Neural cell (in vitro differentiated cells): ENCODE results near the gene EPS15. TPM values are rescaled to one million over a fixed set of nuclear protein-coding genes. Genes with fewer than 3 reads are reported as not detected.

Experiments used
- H2AFZ ChIP-seq: fragments of 200-600, 300-800 bp; sonication (generic), shearing (Covaris generic); 2 replicates; pipeline ENCODE4 v1.6.0; 2014; ENCODE audit warnings: low read depth, mild to moderate bottlenecking, antibody characterized with exemption, low read length, moderate library complexity
- H3F3A ChIP-seq: fragments of 200-600 bp; shearing (Covaris generic); 2 replicates; pipeline ENCODE4 v1.6.1; 2016; ENCODE audit warnings: mild to moderate bottlenecking, moderate library complexity, mixed read lengths, antibody characterized with exemption, low read length; ENCODE audit not compliant: insufficient read depth, poor library complexity, severe bottlenecking
- H3K27ac ChIP-seq: fragments of 200-600, 300-800 bp; sonication (generic), shearing (Covaris generic); 2 replicates; pipeline ENCODE4 v1.5.1; 2014; ENCODE audit warnings: mild to moderate bottlenecking, low read length, moderate library complexity
- H3K27me3 ChIP-seq: fragments of 300-800, 200-600 bp; sonication (generic), shearing (Covaris generic); 2 replicates; pipeline ENCODE4 v1.6.0; 2014; ENCODE audit warnings: mild to moderate bottlenecking, low read depth, low read length, moderate library complexity; ENCODE audit not compliant: insufficient read depth
- H3K36me3 ChIP-seq: fragments of 300-800, 200-600 bp; sonication (generic), shearing (Covaris generic); 2 replicates; pipeline ENCODE4 v1.5.1; 2014; ENCODE audit warnings: mild to moderate bottlenecking, antibody characterized with exemption, low read length, moderate library complexity; ENCODE audit not compliant: insufficient read depth
- H3K4me2 ChIP-seq: fragments of 300-800, 200-600 bp; sonication (generic), shearing (Covaris generic); 2 replicates; pipeline ENCODE4 v1.6.0; 2014; ENCODE audit warnings: mild to moderate bottlenecking, low read length
- H3K4me3 ChIP-seq: fragments of 300-800, 200-600 bp; sonication (generic), shearing (Covaris generic); 2 replicates; pipeline ENCODE4 v1.5.1; 2014; ENCODE audit warnings: mild to moderate bottlenecking, low read length, moderate library complexity
- H3K79me2 ChIP-seq: fragments of 200-600 bp; shearing (Covaris generic); replicated peaks from 2 replicates; pipeline ENCODE4 v1.6.0; 2014; ENCODE audit warnings: mild to moderate bottlenecking, low read length, moderate library complexity; ENCODE audit not compliant: insufficient read depth
- H3K9ac ChIP-seq: fragments of 300-800, 200-600 bp; sonication (generic), shearing (Covaris generic); 2 replicates; pipeline ENCODE4 v1.6.1; 2016; ENCODE audit warnings: mild to moderate bottlenecking, low read length, mixed read lengths
- H3K9me2 ChIP-seq: fragments of 200-600 bp; shearing (Covaris generic); 2 replicates; pipeline ENCODE4 v1.6.1; 2016; ENCODE audit warnings: mild to moderate bottlenecking, low read length, mixed read lengths; ENCODE audit not compliant: insufficient read depth
- H3K9me3 ChIP-seq: fragments of 200-600, 300-800 bp; sonication (generic), shearing (Covaris generic); 2 replicates; pipeline ENCODE4 v1.6.1; 2016; ENCODE audit warnings: mild to moderate bottlenecking, mixed run types, low read length, moderate library complexity, mixed read lengths
- H4K20me1 ChIP-seq: fragments of 200-600 bp; shearing (Covaris generic); 2 replicates; pipeline ENCODE4 v1.6.1; 2016; ENCODE audit warnings: mild to moderate bottlenecking, mixed run types; ENCODE audit not compliant: insufficient read depth
- CTCF ChIP-seq: fragments of 450-650 bp; IDR thresholded peaks from 2 replicates; pipeline ENCODE4 v1.5.1; 2014; ENCODE audit warnings: antibody characterized with exemption, mild to moderate bottlenecking, moderate library complexity; ENCODE audit not compliant: poor library complexity, severe bottlenecking
- EP300 ChIP-seq: fragments of 450-650 bp; conservative IDR thresholded peaks from 2 replicates; pipeline ENCODE4 v1.6.1; 2014; ENCODE audit warnings: antibody characterized with exemption, mild to moderate bottlenecking, moderate library complexity; ENCODE audit not compliant: poor library complexity, severe bottlenecking
- EZH2 ChIP-seq: fragments of 200-600, 300-800 bp; shearing (Covaris generic), sonication (generic); IDR thresholded peaks from 2 replicates; pipeline ENCODE4 v1.6.1; 2014; ENCODE audit warnings: antibody characterized with exemption, low read length, borderline replicate concordance, mild to moderate bottlenecking; ENCODE audit not compliant: insufficient read depth, poor library complexity, severe bottlenecking
- MXI1 ChIP-seq: fragments of 450-650 bp; conservative IDR thresholded peaks from 2 replicates; pipeline ENCODE4 v1.6.1; 2014; ENCODE audit warnings: antibody characterized with exemption, mild to moderate bottlenecking; ENCODE audit not compliant: poor library complexity, severe bottlenecking
- POLR2AphosphoS5 ChIP-seq: IDR thresholded peaks from 2 replicates; pipeline ENCODE4 v1.6.1; 2012
- RAD21 ChIP-seq: fragments of 450-650 bp; conservative IDR thresholded peaks from 2 replicates; pipeline ENCODE4 v1.6.1; 2014; ENCODE audit warnings: antibody characterized with exemption, mild to moderate bottlenecking, moderate library complexity
- REST ChIP-seq: IDR thresholded peaks from 2 replicates; pipeline ENCODE4 v1.6.1; 2012; ENCODE audit warnings: borderline replicate concordance
- SMC3 ChIP-seq: fragments of 450-650 bp; conservative IDR thresholded peaks from 2 replicates; pipeline ENCODE4 v1.6.1; 2014; ENCODE audit warnings: antibody characterized with exemption, mild to moderate bottlenecking, moderate library complexity; ENCODE audit not compliant: poor library complexity
- TAF1 ChIP-seq: IDR thresholded peaks from 2 replicates; pipeline ENCODE4 v1.6.1; 2012; ENCODE audit warnings: low read depth
- polyA plus RNA-seq: library from polyadenylated mRNA; depleted of rRNA; stranded (reverse); fragments of >200 nt; gene quantifications from 2 replicates; pipeline ENCODE4 v1.2.3, GENCODE V29; 2014

Gene EPS15
- polyA plus RNA-seq, 1 donor from 2014 or later = 101 TPM

GRCh38 chr1:51328926-51329325 lies 190.1 kb downstream of the EPS15 start:
- Histone ChIP-seq H3K27ac (no peak overlapping the region), H3K9me3 (no peaks in the 10 kb centered on the region), H4K20me1 (no peaks in the 10 kb centered on the region), H3K36me3 (no peaks in the 10 kb centered on the region), H3K9me2 (no peaks in the 10 kb centered on the region), H3K9ac (no peak overlapping the region), H2AFZ (no peak overlapping the region), H3K27me3 (peaks cover 25% of the 10 kb centered on the region), H3K4me3 (no peak overlapping the region), H3K79me2 (no peaks in the 10 kb centered on the region), H3F3A (no peaks in the 10 kb centered on the region), H3K4me2 (no peak overlapping the region)
- no peak for TF ChIP-seq TAF1
- TF ChIP-seq SMC3 = no peak
- TF ChIP-seq RAD21 = no peak
- TF ChIP-seq EZH2 = no peak
- no peak for TF ChIP-seq EP300
- no peak for TF ChIP-seq REST

GRCh38 chr1:51328279-51328678 lies 190.8 kb downstream of the EPS15 start:
- Histone ChIP-seq H3F3A (no peaks in the 10 kb centered on the region), H3K79me2 (no peaks in the 10 kb centered on the region), H3K36me3 (no peaks in the 10 kb centered on the region), H2AFZ (no peak overlapping the region), H3K4me3 (no peak overlapping the region), H3K9me2 (no peaks in the 10 kb centered on the region), H3K27me3 (peaks cover 25% of the 10 kb centered on the region), H3K9me3 (no peaks in the 10 kb centered on the region), H3K4me2 (no peak overlapping the region), H3K27ac (no peak overlapping the region), H3K9ac (no peak overlapping the region), H4K20me1 (no peaks in the 10 kb centered on the region)
- TF ChIP-seq SMC3 (no peak), TAF1 (no peak), REST (no peak), EP300 (no peak)

- Histone ChIP-seq H3K9ac (no peak overlapping the region), H3K9me2 (no peaks in the 10 kb centered on the region), H3K36me3 (no peaks in the 10 kb centered on the region), H3F3A (no peaks in the 10 kb centered on the region), H2AFZ (no peak overlapping the region), H3K27ac (no peak overlapping the region), H3K9me3 (no peaks in the 10 kb centered on the region), H4K20me1 (no peaks in the 10 kb centered on the region), H3K27me3 (peaks cover 25% of the 10 kb centered on the region), H3K4me2 (no peak overlapping the region), H3K79me2 (no peaks in the 10 kb centered on the region), H3K4me3 (no peak overlapping the region)
- TF ChIP-seq EP300 = no peak
- no peak for TF ChIP-seq TAF1
- TF ChIP-seq SMC3 = no peak
- TF ChIP-seq EZH2 = no peak
- TF ChIP-seq POLR2AphosphoS5 = no peak
- no peak for TF ChIP-seq REST
- no peak for TF ChIP-seq CTCF
- no peak for TF ChIP-seq RAD21
- TF ChIP-seq MXI1 = no peak
Observed at GRCh38 chr1:51327386-51327785, 191.7 kb downstream of the EPS15 start.
